ENCODE measurements around the gene SDHAF2. TPM values are rescaled to one million over a fixed set of nuclear protein-coding genes. Genes with fewer than 3 reads are reported as not detected.

Gene SDHAF2
- polyA plus RNA-seq, 3 donors: 45.5 to 70.2 (median 64.8) TPM

- Mint-ChIP-seq H3K9me3 (peaks cover 0 to 2% (median 0%) of the 10 kb centered on the region in 7 donors), H3K4me1 (no peaks in the 10 kb centered on the region), H3K27me3 (ENCODE audit: low read depth in 3 of 3) (no peaks in the 10 kb centered on the region), H3K4me3 (no peak overlapping the region), H3K27ac (no peak overlapping the region), H3K36me3 (peaks cover 84 to 90% of the 10 kb centered on the region in 2 donors)
- Histone ChIP-seq H4K20me1 (ENCODE audit: insufficient read depth, low read length) (peaks cover 41% of the 10 kb centered on the region), H3K79me2 (ENCODE audit: insufficient read depth, low read length) (no peaks in the 10 kb centered on the region), H3K4me2 (replicated peaks; ENCODE audit: extremely low read depth, low read length, poor library complexity, severe bottlenecking) (no peak overlapping the region), H3K4me3 (replicated peaks in 1 of 3; ENCODE audit: low read depth in 2 of 3, low read length in 3 of 3) (no peak overlapping the region), H3K4me1 (ENCODE audit: control insufficient read depth in 1 of 2, insufficient read depth in 2 of 2, low read length in 2 of 2) (no peaks in the 10 kb centered on the region), H3K9me3 (replicated peaks in 1 of 2; ENCODE audit: control insufficient read depth in 1 of 2, insufficient read depth in 1 of 2, low read length in 2 of 2) (no peaks in the 10 kb centered on the region), H3K9ac (ENCODE audit: insufficient read depth, low read length, poor library complexity, severe bottlenecking) (no peak overlapping the region), H3K27me3 (ENCODE audit: control insufficient read depth in 2 of 2, insufficient read depth in 2 of 2, low read length in 2 of 2) (no peaks in the 10 kb centered on the region), H2AFZ (ENCODE audit: insufficient read depth, low read depth, low read length, poor library complexity, severe bottlenecking) (no peak overlapping the region), H3K36me3 (replicated peaks in 1 of 2; ENCODE audit: control insufficient read depth in 1 of 2, insufficient read depth in 2 of 2, low read length in 2 of 2) (peaks cover 77 to 100% of the 10 kb centered on the region in 2 donors), H3K27ac (ENCODE audit: low read depth in 1 of 2, low read length in 2 of 2) (no peak overlapping the region)
- intact Hi-C loops (cut with micrococcal nuclease): no loop called here
- no peak for DNase-seq
- 100% methylated on average over 2 of the region's 2 CpGs for WGBS (ENCODE audit: insufficient coverage)
- TF ChIP-seq, protein P1, sequence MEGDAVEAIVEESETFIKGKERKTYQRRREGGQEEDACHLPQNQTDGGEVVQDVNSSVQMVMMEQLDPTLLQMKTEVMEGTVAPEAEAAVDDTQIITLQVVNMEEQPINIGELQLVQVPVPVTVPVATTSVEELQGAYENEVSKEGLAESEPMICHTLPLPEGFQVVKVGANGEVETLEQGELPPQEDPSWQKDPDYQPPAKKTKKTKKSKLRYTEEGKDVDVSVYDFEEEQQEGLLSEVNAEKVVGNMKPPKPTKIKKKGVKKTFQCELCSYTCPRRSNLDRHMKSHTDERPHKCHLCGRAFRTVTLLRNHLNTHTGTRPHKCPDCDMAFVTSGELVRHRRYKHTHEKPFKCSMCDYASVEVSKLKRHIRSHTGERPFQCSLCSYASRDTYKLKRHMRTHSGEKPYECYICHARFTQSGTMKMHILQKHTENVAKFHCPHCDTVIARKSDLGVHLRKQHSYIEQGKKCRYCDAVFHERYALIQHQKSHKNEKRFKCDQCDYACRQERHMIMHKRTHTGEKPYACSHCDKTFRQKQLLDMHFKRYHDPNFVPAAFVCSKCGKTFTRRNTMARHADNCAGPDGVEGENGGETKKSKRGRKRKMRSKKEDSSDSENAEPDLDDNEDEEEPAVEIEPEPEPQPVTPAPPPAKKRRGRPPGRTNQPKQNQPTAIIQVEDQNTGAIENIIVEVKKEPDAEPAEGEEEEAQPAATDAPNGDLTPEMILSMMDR (IDR thresholded peaks at IDR 0.05): no peak
Measured at GRCh38 chr11:61406067-61406466, 23.9 kb upstream of the SDHAF2 start.

GRCh38 chr11:61406991-61407728, 22.8 kb upstream of the SDHAF2 start:
- TF ChIP-seq, protein P1 (IDR thresholded peaks at IDR 0.05): no peak
- Mint-ChIP-seq H3K9me3 (peaks cover 0 to 2% (median 0%) of the 10 kb centered on the region in 7 donors), H3K27me3 (ENCODE audit: low read depth in 3 of 3) (no peaks in the 10 kb centered on the region), H3K4me1 (no peaks in the 10 kb centered on the region), H3K4me3 (no peak overlapping the region), H3K36me3 (peaks cover 87 to 97% of the 10 kb centered on the region in 2 donors), H3K27ac (peak overlapping the region in 4 of 7 donors; percentile 11 to 51 (median 26))
- Histone ChIP-seq H4K20me1 (ENCODE audit: insufficient read depth, low read length) (peaks cover 41% of the 10 kb centered on the region), H3K27ac (ENCODE audit: low read depth in 1 of 2, low read length in 2 of 2) (no peak overlapping the region), H3K79me2 (ENCODE audit: insufficient read depth, low read length) (no peaks in the 10 kb centered on the region), H3K9ac (ENCODE audit: insufficient read depth, low read length, poor library complexity, severe bottlenecking) (no peak overlapping the region), H3K4me1 (ENCODE audit: control insufficient read depth in 1 of 2, insufficient read depth in 2 of 2, low read length in 2 of 2) (no peaks in the 10 kb centered on the region), H3K4me2 (replicated peaks; ENCODE audit: extremely low read depth, low read length, poor library complexity, severe bottlenecking) (no peak overlapping the region), H3K4me3 (replicated peaks in 1 of 3; ENCODE audit: low read depth in 2 of 3, low read length in 3 of 3) (no peak overlapping the region), H3K36me3 (replicated peaks in 1 of 2; ENCODE audit: control insufficient read depth in 1 of 2, insufficient read depth in 2 of 2, low read length in 2 of 2) (peaks cover 88 to 100% of the 10 kb centered on the region in 2 donors), H3K27me3 (ENCODE audit: control insufficient read depth in 2 of 2, insufficient read depth in 2 of 2, low read length in 2 of 2) (no peaks in the 10 kb centered on the region), H3K9me3 (replicated peaks in 1 of 2; ENCODE audit: control insufficient read depth in 1 of 2, insufficient read depth in 1 of 2, low read length in 2 of 2) (no peaks in the 10 kb centered on the region), H2AFZ (ENCODE audit: insufficient read depth, low read depth, low read length, poor library complexity, severe bottlenecking) (no peak overlapping the region)
- DNase-seq: no peak
- 100% methylated on average over 5 of the region's 5 CpGs for WGBS (ENCODE audit: insufficient coverage)
- intact Hi-C loops (cut with micrococcal nuclease): no loop called here
